ENCODE results near the gene RIIAD1.

Gene RIIAD1

DNA sequence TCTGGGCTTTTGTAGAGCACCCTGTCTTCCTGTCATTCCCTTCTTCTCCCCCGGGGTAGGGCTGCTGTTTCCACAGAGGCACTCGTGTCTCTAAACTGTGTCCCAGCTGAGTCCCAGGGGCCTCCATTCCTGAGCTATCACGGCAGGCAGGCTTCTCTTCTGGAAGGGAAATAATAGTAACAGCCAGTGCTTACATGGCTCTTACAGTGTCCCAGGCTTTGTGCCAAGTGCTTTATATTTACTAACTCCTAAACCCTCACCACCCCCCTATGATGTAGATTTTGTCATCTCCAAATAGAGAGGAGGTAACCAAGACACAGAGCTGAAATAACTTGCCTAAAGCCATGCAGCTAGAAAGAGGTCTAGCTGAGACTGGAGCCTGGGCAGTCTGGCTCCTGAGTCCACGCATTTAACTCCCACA lies 3.3 kb upstream of the RIIAD1 start:
- no peak overlapping the region for H3K4me2 ChIP-seq (ENCODE audit: low read length)
- peaks cover 7% of the 10 kb centered on the region; the same call in 1 of the 2 replicates for H3K4me1 ChIP-seq (ENCODE audit: control insufficient read depth, low read length)
- H3K9me2 ChIP-seq (replicated peaks; ENCODE audit: control insufficient read depth, low read length), result no peaks in the 10 kb centered on the region
- H3F3A ChIP-seq (ENCODE audit: control insufficient read depth, insufficient read depth), result no peaks in the 10 kb centered on the region
- H3K27me3 ChIP-seq (ENCODE audit: control insufficient read depth, low read length), result peaks cover 68% of the 10 kb centered on the region
- H3K79me2 ChIP-seq (ENCODE audit: control insufficient read depth, low read length), result no peaks in the 10 kb centered on the region
- no peaks in the 10 kb centered on the region for H3K36me3 ChIP-seq (ENCODE audit: control insufficient read depth, low read length)
- no peak overlapping the region for H3K4me3 ChIP-seq (ENCODE audit: low read length)
- H3K27ac ChIP-seq (ENCODE audit: low read depth, low read length), result no peak overlapping the region
- TF ChIP-seq, protein P1, sequence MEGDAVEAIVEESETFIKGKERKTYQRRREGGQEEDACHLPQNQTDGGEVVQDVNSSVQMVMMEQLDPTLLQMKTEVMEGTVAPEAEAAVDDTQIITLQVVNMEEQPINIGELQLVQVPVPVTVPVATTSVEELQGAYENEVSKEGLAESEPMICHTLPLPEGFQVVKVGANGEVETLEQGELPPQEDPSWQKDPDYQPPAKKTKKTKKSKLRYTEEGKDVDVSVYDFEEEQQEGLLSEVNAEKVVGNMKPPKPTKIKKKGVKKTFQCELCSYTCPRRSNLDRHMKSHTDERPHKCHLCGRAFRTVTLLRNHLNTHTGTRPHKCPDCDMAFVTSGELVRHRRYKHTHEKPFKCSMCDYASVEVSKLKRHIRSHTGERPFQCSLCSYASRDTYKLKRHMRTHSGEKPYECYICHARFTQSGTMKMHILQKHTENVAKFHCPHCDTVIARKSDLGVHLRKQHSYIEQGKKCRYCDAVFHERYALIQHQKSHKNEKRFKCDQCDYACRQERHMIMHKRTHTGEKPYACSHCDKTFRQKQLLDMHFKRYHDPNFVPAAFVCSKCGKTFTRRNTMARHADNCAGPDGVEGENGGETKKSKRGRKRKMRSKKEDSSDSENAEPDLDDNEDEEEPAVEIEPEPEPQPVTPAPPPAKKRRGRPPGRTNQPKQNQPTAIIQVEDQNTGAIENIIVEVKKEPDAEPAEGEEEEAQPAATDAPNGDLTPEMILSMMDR (IDR thresholded peaks at IDR 0.05; ENCODE audit: low read depth, low read length, poor library complexity, severe bottlenecking), result no peak
- no peak for TF ChIP-seq EZH2phosphoT487 (IDR thresholded peaks at IDR 0.05; ENCODE audit: borderline replicate concordance, low read length)
- H3K9me3 ChIP-seq (ENCODE audit: control insufficient read depth, insufficient read depth, low read length), result no peaks in the 10 kb centered on the region
- no peaks in the 10 kb centered on the region for H4K20me1 ChIP-seq (ENCODE audit: control insufficient read depth, insufficient read depth, low read depth, low read length)

DNA sequence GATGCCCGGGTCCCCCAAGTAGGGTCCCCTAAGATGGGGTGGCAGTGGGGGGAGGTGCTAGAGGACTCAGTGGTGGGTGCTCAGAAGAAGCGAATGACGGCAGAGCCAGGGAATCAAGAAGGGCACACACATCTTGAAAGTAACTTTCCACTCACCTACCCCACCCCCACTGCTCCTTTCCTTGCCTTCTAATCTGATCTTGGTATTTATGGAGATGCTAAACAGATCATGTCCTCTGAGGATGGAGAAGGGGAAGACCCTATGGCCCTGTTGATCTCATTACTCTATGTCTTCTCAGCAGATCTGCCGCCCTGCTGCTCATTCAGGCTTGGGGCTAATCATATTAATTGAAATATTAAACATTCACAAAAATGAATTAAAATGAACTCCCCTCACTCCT lies 2.7 kb upstream of the RIIAD1 start:
- no peaks in the 10 kb centered on the region for H4K20me1 ChIP-seq (ENCODE audit: control insufficient read depth, insufficient read depth, low read depth, low read length)
- no peak overlapping the region for H3K4me3 ChIP-seq (ENCODE audit: low read length)
- H3K4me1 ChIP-seq (ENCODE audit: control insufficient read depth, low read length), result peaks cover 7% of the 10 kb centered on the region; the same call in 1 of the 2 replicates
- no peaks in the 10 kb centered on the region for H3K9me3 ChIP-seq (ENCODE audit: control insufficient read depth, insufficient read depth, low read length)
- H3K27me3 ChIP-seq (ENCODE audit: control insufficient read depth, low read length), result peaks cover 68% of the 10 kb centered on the region
- H3K4me2 ChIP-seq (ENCODE audit: low read length), result no peak overlapping the region
- H3K36me3 ChIP-seq (ENCODE audit: control insufficient read depth, low read length), result no peaks in the 10 kb centered on the region
- no peak overlapping the region for H3K27ac ChIP-seq (ENCODE audit: low read depth, low read length)
- TF ChIP-seq, protein P1 (IDR thresholded peaks at IDR 0.05; ENCODE audit: low read depth, low read length, poor library complexity, severe bottlenecking), result no peak
- TF ChIP-seq EZH2phosphoT487 (IDR thresholded peaks at IDR 0.05; ENCODE audit: borderline replicate concordance, low read length), result no peak
- no peaks in the 10 kb centered on the region for H3F3A ChIP-seq (ENCODE audit: control insufficient read depth, insufficient read depth)
- no peaks in the 10 kb centered on the region for H3K9me2 ChIP-seq (replicated peaks; ENCODE audit: control insufficient read depth, low read length)
- H3K79me2 ChIP-seq (ENCODE audit: control insufficient read depth, low read length), result no peaks in the 10 kb centered on the region

DNA sequence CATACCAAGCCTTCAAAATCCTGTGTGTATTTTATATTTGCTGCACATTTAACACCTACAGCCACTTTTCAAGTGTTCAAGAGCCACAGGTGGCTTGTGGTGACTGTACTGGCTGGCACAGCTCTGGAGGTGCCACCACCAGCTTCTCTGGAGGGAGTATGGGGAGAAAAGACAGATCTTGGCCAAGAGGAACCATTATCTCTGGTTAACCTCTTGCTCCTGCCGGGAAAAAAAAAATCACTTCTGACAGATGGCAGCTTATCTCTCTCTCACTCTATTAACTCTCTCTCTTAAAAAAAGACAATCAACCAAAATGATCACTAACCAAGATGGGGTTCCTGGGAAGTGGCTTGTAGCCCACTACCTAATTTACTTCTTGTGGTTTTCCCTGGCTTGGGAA lies 1.2 kb upstream of the RIIAD1 start:
- TF ChIP-seq, protein P1 (IDR thresholded peaks at IDR 0.05; ENCODE audit: low read depth, low read length, poor library complexity, severe bottlenecking), result no peak
- no peak for TF ChIP-seq EZH2phosphoT487 (IDR thresholded peaks at IDR 0.05; ENCODE audit: borderline replicate concordance, low read length)
- Histone ChIP-seq H3K4me3 (ENCODE audit: low read length) (no peak overlapping the region), H3K4me1 (ENCODE audit: control insufficient read depth, low read length) (peaks cover 7% of the 10 kb centered on the region; the same call in 1 of the 2 replicates), H3K27ac (ENCODE audit: low read depth, low read length) (no peak overlapping the region), H4K20me1 (ENCODE audit: control insufficient read depth, insufficient read depth, low read depth, low read length) (no peaks in the 10 kb centered on the region), H3K9me2 (replicated peaks; ENCODE audit: control insufficient read depth, low read length) (no peaks in the 10 kb centered on the region), H3K4me2 (ENCODE audit: low read length) (no peak overlapping the region), H3K36me3 (ENCODE audit: control insufficient read depth, low read length) (no peaks in the 10 kb centered on the region), H3K27me3 (ENCODE audit: control insufficient read depth, low read length) (peaks cover 72% of the 10 kb centered on the region), H3K79me2 (ENCODE audit: control insufficient read depth, low read length) (no peaks in the 10 kb centered on the region), H3K9me3 (ENCODE audit: control insufficient read depth, insufficient read depth, low read length) (no peaks in the 10 kb centered on the region), H3F3A (ENCODE audit: control insufficient read depth, insufficient read depth) (no peaks in the 10 kb centered on the region)

Measured in DOHH2 (cell line).